ENCODE results near the gene POLR1F.

DNA sequence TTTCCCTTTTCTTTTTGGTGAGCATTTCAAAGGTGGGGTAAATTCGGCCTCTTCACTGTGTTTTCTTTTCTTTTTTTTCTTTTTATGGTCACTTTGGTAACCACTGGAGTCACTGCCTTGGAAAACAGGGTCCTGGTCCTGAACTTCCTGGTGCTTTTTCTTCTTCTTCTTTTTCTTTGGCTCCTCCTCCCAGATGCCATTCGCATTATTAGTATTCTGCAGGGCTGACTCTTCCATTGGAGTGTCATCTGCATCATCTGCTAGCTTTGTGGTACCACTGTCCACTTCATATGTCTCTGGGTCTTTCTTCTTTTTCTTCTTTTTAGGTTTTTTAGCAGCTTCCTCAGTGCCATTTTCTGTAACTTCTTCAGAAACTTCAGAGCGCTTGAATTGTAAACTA lies 10.5 kb downstream of the POLR1F start:
- no peak for TF ChIP-seq POLR2A (IDR thresholded peaks at IDR 0.05; ENCODE audit: extremely low read depth, insufficient read length)
- TF ChIP-seq, protein P1, sequence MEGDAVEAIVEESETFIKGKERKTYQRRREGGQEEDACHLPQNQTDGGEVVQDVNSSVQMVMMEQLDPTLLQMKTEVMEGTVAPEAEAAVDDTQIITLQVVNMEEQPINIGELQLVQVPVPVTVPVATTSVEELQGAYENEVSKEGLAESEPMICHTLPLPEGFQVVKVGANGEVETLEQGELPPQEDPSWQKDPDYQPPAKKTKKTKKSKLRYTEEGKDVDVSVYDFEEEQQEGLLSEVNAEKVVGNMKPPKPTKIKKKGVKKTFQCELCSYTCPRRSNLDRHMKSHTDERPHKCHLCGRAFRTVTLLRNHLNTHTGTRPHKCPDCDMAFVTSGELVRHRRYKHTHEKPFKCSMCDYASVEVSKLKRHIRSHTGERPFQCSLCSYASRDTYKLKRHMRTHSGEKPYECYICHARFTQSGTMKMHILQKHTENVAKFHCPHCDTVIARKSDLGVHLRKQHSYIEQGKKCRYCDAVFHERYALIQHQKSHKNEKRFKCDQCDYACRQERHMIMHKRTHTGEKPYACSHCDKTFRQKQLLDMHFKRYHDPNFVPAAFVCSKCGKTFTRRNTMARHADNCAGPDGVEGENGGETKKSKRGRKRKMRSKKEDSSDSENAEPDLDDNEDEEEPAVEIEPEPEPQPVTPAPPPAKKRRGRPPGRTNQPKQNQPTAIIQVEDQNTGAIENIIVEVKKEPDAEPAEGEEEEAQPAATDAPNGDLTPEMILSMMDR (IDR thresholded peaks at IDR 0.05; ENCODE audit: low read depth, low read length): no peak
- TF ChIP-seq, protein P2, sequence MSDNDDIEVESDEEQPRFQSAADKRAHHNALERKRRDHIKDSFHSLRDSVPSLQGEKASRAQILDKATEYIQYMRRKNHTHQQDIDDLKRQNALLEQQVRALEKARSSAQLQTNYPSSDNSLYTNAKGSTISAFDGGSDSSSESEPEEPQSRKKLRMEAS (IDR thresholded peaks at IDR 0.05; ENCODE audit: low read depth, low read length): no peak
